GDM1 (cell line): ENCODE data around the gene CPSF7.

Source experiments
- DNase-seq: peaks from one replicate; lab custom pipeline; 2025; lab: John Stamatoyannopoulos, UW

The CPSF7 gene

GRCh38 chr11:61357233-61357893 lies 72.4 kb downstream of the CPSF7 start:
- DNase-seq: no peak

DNA sequence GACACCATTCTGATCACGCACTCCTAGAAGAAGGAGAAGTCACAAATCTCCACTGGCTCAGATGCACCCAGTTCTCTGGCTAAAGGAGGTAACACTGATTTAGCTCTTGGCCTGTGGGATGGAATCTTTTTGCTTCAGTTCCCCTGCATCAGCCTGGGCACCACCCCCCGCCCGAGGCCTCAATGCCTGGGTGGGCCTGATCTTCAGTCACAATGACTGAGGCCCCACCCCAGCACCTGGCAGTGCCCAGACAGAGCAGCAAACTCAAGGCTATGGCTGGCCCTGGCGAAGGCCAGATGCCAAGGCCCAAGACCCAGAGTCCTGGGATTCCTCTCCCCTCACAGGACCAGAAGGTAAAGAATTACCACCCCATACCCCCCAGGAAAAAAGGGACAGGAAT lies 73.1 kb downstream of the CPSF7 start:
- DNase-seq: no peak

- no peak for DNase-seq
These were observed 75.6 kb downstream of the CPSF7 start for GRCh38 chr11:61354208-61354607.

GRCh38 chr11:61353131-61354067 lies 76.4 kb downstream of the CPSF7 start:
- DNase-seq: no peak
